Suppressor macrophage (primary cell): ENCODE results near the gene ATAT1.

ENCODE experiments used
- DNase-seq, 4 experiments: peaks; one replicate each; pipeline ENCODE4 v3.0.0-alpha.2; 2020 to 2022
- total RNA-seq, 17 experiments: gene quantifications; one replicate each; lab custom pipeline; 2026; ENCODE audit warnings: mixed read lengths in 6 of 17, inconsistent platforms in 3 of 17; lab: John Stamatoyannopoulos, UW

Gene ATAT1
- total RNA-seq = 0.55 to 3.2 (median 1.6) reads per million in 17 experiments

DNA sequence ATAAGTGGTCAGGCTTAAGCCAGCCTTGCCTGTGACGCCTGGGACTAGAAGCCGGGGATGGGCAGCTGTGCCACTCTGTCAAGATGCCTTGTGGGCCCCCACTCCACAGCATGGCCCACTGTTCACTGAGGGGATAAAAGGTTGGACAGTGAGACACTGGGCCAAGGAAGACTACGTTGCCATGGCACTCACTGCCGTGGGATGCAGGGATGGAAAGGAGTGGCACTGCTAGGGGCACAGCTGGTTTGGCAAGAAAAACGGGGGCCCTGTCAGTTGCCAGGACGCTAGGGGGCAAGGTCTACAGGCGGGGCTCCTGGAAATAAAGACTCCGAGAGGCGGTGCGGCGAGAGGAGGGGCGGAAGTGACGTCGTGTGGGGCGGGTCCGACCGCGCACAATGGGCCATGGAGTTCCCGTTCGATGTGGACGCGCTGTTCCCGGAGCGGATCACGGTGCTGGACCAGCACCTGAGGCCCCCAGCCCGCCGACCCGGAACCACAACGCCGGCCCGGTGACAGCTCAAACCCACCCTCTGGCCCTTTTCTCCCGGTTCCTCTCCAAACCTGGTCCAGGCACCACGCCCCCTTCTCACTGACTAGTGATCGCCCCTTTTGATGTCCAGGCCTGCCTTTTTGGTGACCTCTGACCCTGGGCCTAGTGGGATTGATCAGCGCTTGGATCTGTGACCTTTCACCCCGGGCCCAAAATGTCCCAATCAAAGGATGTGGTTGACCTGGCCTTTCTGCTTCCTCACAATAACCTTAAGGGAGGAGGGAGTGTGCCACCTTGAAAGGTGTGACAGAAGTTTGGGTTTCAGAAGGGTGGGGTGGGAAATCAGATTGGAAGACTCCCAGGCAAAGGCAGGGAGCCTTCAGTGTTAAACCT is at the start of gene ATAT1:
Gene ATAT1 (plus strand): TSS at position 391 of the 883 bp plus-strand sequence.
- peak; percentile 88 to 93 (median 89) for DNase-seq

DNA sequence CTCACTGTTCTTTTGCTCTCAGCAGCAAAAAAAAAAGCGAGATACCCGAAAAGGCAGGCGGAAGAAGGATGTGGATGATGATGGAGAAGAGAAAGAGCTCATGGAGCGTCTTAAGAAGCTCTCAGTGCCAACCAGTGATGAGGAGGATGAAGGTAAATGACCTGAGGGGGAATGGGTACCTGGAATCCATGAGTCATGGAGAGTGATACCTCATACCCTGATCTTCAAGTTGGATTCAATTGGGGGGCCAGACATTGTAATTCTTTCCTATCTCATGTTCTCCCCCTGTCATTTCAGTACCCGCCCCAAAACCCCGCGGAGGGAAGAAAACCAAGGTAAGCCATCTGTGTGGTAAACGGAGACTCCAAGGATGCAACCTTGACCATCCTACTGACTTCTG is 48.6 kb upstream of the ATAT1 start:
- DNase-seq = no peak

DNA sequence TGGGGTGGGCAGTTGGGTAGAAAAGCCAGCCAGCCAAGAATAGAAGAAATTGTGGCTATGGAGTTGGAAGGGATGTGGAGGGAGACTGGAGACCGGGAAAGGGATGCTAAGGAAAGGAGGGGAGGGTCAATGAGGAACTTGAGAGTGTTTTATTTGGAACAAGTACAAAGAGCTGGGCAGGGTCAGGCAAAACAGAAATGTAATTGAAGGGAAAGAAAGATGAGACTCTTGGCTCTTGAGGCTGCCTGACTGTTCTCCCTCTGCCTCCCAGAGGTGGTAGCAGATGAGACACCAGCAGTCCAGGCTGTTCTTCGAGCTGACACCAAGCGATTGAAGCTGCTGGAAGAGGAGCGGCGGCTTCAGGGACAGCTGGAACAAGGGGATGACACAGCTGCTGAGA is 42.8 kb upstream of the ATAT1 start:
- no peak for DNase-seq

DNA sequence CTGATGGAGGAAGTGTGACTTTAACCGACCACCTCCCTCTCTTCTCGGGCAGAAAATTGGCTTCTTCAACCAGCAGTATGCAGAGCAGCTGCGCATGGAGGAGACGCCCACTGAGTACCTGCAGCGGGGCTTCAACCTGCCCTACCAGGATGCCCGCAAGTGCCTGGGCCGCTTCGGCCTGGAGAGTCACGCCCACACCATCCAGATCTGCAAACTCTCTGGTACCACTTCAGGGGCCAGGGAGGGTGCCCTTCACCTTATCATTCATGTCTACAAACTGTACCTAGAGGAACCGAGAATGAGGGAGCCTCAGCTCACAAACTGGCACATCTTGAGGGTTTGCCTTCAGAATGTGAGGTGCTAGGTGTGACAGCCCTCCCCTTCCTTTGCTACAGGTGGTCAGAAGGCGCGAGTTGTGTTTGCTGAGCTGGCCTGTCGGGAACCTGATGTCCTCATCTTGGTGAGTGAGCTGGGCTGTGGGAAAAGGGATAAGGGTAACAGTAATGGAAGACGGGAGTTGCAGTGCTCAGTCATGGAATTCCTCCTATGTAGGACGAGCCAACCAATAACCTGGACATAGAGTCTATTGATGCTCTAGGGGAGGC is 36.8 kb upstream of the ATAT1 start:
- DNase-seq = no peak

DNA sequence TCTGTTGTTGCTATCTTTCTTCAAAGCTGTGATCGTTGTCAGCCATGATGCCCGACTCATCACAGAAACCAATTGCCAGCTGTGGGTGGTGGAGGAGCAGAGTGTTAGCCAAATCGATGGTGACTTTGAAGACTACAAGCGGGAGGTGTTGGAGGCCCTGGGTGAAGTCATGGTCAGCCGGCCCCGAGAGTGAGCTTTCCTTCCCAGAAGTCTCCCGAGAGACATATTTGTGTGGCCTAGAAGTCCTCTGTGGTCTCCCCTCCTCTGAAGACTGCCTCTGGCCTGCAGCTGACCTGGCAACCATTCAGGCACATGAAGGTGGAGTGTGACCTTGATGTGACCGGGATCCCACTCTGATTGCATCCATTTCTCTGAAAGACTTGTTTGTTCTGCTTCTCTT is 36.2 kb upstream of the ATAT1 start:
- no peak for DNase-seq

DNA sequence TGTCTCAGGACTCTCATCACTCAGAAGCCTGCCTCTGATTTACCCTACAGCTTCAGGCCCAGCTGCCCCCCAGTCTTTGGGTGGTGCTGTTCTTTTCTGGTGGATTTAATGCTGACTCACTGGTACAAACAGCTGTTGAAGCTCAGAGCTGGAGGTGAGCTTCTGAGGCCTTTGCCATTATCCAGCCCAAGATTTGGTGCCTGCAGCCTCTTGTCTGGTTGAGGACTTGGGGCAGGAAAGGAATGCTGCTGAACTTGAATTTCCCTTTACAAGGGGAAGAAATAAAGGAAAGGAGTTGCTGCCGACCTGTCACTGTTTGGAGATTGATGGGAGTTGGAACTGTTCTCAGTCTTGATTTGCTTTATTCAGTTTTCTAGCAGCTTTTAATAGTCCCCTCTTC is 35.7 kb upstream of the ATAT1 start:
- no peak for DNase-seq

DNA sequence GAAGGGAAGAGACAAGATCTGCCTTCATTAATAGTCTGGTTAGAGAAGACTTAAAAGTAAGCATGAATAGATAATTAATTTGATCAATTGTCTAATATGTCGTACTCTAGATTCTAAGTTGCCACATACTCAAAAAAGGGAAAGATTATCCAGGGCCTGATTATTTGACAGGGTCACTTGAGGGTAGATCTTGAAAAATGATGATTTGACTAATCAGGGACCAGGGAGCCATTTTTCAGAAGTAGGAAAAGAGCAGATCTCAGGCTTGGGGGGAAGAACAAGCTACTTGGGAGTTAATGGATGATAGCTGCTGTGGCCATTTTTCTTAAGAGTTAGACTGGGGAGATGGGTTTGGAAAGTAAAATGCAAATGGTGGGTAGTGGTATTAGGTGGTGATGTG is 34.4 kb upstream of the ATAT1 start:
- no peak for DNase-seq

DNA sequence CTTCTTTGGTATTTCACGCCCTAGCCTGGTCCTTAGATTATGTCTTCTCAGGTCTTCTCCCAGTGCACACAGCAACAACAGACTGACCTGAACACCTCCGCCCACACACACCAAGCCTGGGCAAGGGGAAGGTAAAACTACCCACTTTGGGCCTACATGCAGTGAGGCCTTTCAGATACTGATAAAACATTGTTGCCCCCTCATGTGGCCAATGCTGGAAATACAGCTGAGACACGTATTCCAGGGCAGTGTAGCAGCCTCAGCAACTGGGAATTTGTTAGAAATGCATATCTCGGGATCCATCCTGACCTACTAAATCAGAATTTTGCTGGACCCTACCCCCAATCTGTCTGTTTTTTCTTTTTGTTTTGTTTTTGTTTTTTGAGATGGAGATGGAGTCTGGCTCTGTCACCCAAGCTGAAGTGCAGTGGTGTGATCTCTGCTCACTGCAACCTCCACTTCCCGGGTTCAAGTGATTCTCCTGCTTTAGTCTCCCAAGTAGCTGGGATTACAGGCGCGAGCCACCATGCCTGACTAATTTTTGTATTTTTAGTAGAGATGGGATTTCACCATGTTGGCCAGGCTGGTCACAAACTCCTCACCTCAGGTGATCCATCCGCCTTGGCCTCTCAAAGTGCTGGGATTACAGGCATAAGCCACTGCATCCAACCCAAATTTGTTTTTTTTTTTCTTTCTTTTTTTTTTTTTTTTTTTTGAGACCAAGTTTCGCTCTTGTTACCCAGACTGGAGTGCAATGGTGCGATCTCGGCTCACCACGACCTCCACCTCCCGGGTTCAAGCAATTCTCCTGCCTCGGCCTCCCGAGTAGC is 29.1 kb upstream of the ATAT1 start:
- peak; percentile 83 to 89 (median 86) for DNase-seq

DNA sequence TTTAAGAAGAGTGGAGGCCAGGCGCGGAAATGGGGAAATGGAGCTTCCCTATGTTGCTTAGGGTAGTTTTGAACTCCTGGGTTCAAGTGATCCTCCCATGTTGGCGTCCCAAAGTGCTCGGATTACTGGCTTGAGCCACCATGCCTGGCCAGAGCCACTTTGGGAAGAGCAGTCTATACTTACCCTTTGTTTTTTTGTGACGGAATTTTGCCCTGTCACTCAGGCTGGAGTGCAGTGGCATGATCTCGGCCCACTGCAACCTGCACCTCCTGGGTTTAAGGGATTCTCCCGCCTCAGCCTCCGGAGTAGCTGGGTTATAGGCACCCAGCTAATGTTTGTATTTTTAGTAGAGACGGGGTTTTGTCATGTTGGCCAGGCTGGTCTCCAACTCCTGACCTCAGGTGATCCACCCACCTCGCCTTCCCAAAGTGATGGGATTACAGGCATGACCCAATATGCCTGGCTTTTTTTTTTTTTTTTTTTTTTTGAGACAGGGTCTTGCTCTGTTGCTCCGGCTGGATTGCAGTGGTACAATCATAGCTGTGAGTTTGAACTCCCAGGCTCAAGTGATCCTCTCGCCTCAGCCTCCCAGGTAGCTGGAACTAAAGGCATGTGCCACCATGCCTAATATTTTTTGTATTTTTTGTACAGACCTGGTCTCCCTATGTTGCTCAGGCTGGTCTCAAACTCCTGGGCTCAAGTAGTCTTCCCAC is 27.6 kb upstream of the ATAT1 start:
- no peak for DNase-seq

DNA sequence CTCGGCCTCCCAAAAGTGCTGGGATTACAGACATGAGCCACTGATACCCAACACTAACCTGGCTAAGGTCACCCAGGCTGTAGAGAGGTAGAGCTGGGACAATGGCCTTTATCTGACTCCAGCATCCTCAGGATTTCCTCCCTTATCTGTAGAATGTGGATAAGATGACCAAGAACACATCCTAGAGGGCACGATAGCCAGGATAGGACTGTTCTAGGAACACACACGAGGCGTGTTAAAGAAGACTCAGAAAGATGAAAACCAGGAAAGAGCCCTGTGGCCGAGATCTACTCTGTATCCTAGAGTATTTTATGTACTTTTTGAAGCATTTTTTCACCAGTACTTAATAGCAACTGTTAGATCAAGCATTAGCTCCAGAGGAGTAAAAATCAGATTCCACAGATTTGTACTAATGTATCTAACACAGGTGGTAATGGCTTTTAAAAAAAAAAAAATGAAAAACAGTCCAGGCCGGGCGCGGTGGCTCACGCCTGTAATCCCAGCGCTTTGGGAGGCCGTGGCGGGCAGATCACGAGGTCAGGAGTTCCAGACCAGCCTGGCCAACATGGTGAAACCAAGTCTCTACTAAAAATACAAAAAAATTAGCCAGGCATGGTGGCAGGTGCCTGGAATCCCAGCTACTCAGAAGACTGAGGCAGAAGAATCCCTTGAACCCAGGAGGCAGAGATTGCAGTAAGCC is 26.9 kb upstream of the ATAT1 start:
- DNase-seq = no peak

DNA sequence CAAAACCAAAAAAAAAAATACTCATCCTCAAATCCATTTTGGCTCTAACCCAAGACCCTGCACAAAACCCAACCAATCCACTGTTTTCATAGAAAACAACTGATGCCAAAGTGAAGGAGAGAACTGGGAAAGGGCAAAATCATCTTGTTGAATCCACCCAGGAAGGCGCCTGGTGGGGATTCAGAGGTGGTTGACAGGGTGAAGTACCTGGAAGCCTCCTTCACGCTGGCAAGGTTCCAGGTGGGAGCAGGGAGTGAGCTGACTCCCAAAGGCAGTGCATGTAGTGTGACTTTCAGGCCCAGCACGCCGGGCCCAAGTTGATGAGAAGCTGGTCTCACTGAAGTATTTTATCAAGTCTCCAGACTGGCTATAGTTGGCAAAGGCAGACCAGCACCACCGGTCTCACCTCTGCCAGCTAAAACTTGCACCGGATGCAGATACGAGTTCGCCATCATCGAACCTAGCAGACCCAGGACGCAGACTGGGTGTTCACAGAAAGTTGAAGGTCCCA is 26.2 kb upstream of the ATAT1 start:
- DNase-seq = no peak

DNA sequence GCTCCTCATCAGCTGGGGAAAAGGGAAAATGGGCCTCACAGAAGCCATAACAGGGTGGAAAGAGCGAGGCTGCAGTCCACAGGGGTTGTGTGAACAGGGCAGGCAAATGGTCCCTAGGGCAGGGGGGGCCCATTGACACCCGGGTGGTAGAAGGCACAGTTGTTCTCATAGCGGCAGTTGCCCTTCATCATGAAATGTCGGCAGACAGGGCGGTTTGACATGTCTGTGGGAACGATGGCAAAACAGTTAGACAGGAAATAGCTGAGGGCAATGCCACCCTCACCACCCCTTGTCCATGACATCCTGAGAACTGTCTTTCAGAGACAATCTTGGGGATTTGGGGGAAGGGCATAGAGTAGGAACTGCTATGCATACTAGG is 25.2 kb upstream of the ATAT1 start:
- DNase-seq = no peak

DNA sequence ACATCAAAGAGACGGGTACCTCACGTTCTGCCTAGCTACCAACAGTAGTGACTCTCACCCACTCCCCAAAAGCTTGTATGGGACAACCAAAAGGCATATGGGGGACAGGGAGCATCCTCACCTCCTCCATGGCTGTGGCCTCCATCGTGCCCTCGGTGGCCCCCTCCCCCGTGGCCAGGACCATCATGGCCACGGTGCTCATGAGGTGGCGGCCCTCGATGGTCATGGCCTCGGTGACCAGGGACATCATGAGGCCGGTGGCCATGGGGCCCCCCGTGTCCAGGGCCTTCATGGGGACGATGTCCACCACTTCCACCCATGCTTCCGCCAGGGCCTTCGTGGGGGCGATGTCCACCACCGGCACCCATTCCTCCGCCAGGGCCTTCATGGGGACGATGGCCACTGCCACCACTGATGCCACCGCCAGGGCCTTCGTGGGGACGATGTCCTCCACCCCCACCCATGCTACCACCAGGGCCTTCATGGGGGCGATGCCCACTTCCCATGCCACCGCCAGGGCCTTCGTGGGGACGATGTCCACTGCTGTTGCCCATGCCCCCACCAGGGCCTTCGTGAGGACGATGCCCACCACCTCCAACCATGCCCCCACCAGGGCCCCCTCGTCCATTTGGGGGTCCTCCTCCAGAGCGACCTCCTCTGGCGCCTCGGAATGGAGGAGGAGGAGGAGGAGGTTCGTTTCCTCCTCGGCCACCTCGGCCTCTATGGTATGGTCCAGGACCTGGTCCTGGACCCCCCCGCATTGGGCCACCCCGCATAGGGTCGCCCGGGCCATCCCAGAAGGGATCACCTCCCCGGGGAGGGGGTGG is 24.6 kb upstream of the ATAT1 start:
- DNase-seq = no peak

DNA sequence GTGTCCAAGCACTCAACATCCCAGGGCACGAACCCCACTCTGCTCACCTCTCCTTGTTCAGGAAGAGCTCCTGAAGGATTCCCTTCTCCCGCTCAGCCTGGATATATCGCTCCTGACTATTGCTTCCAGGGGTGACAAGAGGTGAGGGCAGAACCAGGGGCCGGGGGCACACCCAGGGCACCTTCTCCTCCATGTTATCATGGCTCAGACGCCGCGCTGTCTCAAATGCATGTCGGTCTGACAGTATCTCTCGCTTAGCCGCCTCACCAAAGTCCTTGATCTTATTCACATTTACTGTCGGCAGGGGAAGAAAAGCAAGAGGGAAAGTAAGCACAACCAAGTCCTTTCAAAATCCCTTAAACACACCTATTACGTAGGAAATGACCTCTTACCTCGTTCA is 22.7 kb upstream of the ATAT1 start:
- no peak for DNase-seq

DNA sequence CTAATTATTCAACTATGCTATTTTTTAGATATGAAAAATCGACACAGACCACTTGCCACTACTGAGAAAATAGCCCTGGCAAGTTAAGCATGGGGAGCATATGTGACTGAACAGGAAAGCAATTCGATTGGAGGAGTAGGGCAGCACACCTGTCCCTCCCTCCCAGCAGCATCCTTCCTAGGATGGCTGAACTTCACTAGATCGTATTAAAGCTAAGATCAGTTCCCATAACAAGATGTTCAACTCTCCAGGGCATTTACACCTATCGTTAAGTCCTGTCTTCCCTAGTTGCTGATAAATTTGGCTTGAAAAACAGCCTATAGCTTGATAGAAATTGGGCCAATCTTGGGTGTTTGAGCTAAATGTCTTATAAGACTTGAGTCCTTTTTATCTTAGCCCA is 16.6 kb upstream of the ATAT1 start:
- no peak for DNase-seq

DNA sequence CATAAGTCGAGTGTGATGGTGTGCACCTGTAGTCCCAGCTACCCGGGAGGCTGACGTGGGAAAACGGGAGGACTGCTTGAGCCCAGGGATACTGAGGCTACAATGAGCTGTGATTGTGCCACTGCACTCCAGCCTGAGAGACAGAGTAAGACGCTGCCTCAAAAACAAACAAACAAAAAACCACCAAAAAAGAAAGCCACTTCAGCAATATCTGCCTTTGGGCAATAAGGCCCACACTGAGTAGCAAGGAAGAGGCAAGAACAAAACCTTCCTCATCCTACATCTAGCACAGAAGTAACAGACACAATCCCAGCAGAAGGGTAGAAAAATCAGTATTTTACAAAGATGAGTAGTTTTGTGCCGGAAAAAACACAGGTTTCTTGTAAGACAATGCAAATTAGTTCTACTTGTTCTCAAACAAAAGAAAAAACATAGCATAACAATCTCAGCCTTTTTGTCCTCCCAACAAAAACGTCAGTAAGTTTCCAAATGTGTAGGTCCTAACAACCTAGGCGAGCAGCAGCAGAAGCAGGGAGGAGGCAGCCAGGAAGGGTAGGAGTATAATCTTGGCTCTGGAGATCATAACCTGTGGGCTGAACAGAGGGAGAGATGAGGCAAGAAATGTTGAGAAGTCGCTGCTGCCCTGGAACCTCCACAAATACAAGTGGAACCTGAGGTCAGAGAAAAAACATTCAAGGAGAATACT is 15.4 kb upstream of the ATAT1 start:
- no peak for DNase-seq

DNA sequence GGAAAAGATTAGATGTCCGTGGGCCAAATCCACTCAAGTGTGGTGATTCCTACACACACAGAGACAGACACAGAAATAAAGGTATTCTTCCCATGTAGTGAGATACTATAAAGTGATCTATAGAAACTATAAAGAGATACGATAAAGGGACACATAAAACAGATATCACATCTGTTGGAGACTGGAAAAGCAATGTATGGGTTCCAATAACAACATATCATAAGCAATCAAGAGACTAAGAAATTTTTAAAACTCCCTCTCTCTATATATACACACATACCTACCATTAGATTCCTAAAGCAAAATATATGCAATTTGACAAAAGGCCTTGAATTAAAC is 14.8 kb upstream of the ATAT1 start:
- DNase-seq = no peak

DNA sequence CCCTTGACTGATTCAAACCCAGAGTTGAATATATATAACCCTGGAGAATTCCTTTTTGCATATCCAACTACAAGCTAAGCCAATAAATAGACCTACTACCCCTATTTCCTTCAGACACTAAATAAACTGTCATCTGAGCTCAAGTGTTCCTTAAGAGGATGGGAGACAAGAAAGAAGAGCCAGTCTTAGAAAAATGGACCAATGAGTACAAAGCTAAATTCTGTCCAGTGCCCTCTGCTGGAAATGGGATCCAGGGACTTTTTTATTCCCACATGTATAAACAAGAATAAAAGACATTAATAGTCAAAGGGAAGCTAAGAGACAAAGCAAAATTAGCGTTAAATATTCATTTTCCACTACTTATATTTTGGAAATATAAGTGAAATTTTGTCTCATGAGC is 14.5 kb upstream of the ATAT1 start:
- peak in 1 of 4 experiments; percentile 23 for DNase-seq

DNA sequence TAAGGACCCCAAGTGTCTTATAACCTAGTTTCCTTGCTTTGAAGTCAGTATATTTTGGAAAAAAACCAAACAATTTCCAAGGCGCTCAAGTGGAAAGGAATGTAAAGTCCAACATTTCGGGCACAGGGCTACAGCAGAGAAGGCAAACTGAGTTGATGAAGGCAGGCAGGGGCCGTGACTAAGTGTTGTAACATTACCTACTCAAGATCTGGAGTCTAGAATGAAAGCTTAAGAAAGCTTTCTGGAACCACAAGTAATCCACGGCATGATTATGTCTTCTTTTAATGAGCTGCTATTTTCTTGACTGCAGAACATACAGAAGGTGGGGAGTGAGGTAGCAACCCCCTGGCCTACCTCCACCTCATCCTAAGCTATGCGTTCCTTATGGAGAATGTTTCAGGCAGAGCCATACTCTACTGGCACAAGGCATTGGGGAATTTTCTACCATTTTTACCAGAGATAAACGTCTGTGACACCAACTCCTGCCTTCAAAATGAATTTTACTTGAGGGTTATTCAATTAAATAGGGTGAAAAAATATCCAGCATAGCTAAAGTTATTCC is 13.9 kb upstream of the ATAT1 start:
- no peak for DNase-seq
